Osteoblast (primary cell): ENCODE data around the gene GFI1. TPM values are rescaled to one million over a fixed set of nuclear protein-coding genes. Genes with fewer than 3 reads are reported as not detected.
"Not testable (repeated sequence)": the region's sequence is repeated elsewhere in the genome, so short reads cannot be mapped to it uniquely, and the experiment has no call there.

Experiments
- DNase-seq: peaks from one replicate; pipeline ENCODE4 v3.0.0; 2011; ENCODE audit warnings: low spot score, mixed read lengths; ENCODE audit not compliant: insufficient read length; ENCODE audit errors: missing footprints
- H2AFZ ChIP-seq: 2 replicates; pipeline ENCODE4 v1.6.0; 2011; ENCODE audit warnings: mild to moderate bottlenecking, low read length
- H3K27ac ChIP-seq: 2 replicates; pipeline ENCODE4 v1.5.1; 2011; ENCODE audit warnings: mild to moderate bottlenecking, low read depth, low read length, moderate library complexity
- H3K27me3 ChIP-seq: 2 replicates; pipeline ENCODE4 v1.6.0; 2012; ENCODE audit warnings: mild to moderate bottlenecking, control low read depth, inconsistent platforms, low read length, moderate library complexity; ENCODE audit not compliant: insufficient read depth
- H3K36me3 ChIP-seq: 2 replicates; pipeline ENCODE4 v1.5.1; 2011; ENCODE audit warnings: mild to moderate bottlenecking, low read length, control low read depth, moderate library complexity; ENCODE audit not compliant: insufficient read depth
- H3K4me1 ChIP-seq: 2 replicates; pipeline ENCODE4 v1.5.1; 2011; ENCODE audit warnings: mild to moderate bottlenecking, low read length, control low read depth, moderate library complexity; ENCODE audit not compliant: insufficient read depth
- H3K4me2 ChIP-seq: 2 replicates; pipeline ENCODE4 v1.6.0; 2011; ENCODE audit warnings: mild to moderate bottlenecking, low read length; ENCODE audit not compliant: insufficient read depth
- H3K4me3 ChIP-seq: fragments of 200-600 bp; sonication (generic); 3 replicates; pipeline ENCODE4 v1.5.1; 2012; ENCODE audit warnings: mild to moderate bottlenecking, low read length, inconsistent platforms; ENCODE audit not compliant: insufficient read depth
- H3K79me2 ChIP-seq: 2 replicates; pipeline ENCODE4 v1.6.0; 2012; ENCODE audit warnings: mild to moderate bottlenecking, low read length, control low read depth, inconsistent platforms; ENCODE audit not compliant: insufficient read depth
- H3K9me3 ChIP-seq: 2 replicates; pipeline ENCODE4 v1.5.1; 2011; ENCODE audit warnings: low read depth, low read length, control low read depth
- H4K20me1 ChIP-seq: 2 replicates; pipeline ENCODE4 v1.6.0; 2012; ENCODE audit warnings: mild to moderate bottlenecking, low read length, control low read depth; ENCODE audit not compliant: insufficient read depth
- total RNA-seq: library from RNA; depleted of rRNA; stranded (reverse); fragments of >200 nt; gene quantifications from 2 replicates; pipeline ENCODE4 v1.2.3, GENCODE V29; 2012
- TF ChIP-seq, protein P1 (sequence below): IDR thresholded peaks from 2 replicates; pipeline ENCODE4 v1.5.1; 2011; ENCODE audit warnings: mild to moderate bottlenecking, low read depth, low read length, moderate library complexity; ENCODE audit errors: extremely low read depth

The GFI1 gene
- total RNA-seq, 1 donor, result not detected

DNA sequence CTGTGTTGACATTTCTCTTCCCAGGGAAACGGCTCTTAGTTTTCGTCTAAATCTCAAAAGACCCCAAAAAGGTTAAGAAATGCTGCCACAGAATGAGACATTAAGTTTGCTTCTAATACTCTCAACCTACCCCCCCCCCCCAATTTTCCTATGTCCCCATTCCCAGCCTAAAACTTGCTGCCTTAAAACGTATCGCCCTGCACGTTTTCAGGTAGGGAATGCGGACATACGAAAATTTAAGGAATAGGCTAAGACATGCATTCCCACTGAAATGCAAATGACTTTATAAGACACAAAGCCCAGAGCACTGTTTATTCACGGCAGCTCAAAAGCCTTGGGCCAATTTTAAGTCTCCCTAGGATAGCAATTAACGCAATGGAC lies 45.4 kb downstream of the GFI1 start:
- no peak for DNase-seq
- Histone ChIP-seq H3K4me2 (no peak overlapping the region), H2AFZ (no peak overlapping the region), H3K27ac (no peak overlapping the region), H3K9me3 (no peaks in the 10 kb centered on the region), H4K20me1 (no peaks in the 10 kb centered on the region), H3K4me3 (no peak overlapping the region), H3K4me1 (no peaks in the 10 kb centered on the region), H3K36me3 (no peaks in the 10 kb centered on the region), H3K27me3 (no peaks in the 10 kb centered on the region), H3K79me2 (no peaks in the 10 kb centered on the region)
- TF ChIP-seq, protein P1, sequence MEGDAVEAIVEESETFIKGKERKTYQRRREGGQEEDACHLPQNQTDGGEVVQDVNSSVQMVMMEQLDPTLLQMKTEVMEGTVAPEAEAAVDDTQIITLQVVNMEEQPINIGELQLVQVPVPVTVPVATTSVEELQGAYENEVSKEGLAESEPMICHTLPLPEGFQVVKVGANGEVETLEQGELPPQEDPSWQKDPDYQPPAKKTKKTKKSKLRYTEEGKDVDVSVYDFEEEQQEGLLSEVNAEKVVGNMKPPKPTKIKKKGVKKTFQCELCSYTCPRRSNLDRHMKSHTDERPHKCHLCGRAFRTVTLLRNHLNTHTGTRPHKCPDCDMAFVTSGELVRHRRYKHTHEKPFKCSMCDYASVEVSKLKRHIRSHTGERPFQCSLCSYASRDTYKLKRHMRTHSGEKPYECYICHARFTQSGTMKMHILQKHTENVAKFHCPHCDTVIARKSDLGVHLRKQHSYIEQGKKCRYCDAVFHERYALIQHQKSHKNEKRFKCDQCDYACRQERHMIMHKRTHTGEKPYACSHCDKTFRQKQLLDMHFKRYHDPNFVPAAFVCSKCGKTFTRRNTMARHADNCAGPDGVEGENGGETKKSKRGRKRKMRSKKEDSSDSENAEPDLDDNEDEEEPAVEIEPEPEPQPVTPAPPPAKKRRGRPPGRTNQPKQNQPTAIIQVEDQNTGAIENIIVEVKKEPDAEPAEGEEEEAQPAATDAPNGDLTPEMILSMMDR, result no peak

DNA sequence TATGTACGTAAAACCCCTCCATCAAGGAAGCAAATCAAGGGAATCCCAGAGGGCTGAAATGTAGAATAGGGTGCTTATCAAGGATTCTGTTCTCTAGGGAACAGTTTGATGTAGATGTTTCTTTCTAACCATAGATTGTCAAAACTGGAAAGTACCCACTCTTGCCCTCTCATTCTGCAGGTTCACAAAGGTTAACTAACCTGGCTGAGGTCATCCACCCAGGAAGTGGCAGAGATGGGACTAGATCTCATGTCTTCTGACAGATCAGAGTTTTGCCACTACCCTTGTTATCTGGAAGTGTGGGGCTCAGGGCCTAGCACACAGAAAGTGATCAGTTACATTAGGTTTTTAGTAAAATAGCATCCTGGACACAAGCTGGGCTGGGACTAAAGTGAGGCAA lies 47.4 kb downstream of the GFI1 start:
- Histone ChIP-seq H3K4me2 (no peak overlapping the region), H3K4me3 (no peak overlapping the region), H4K20me1 (no peaks in the 10 kb centered on the region), H3K79me2 (no peaks in the 10 kb centered on the region), H3K36me3 (no peaks in the 10 kb centered on the region), H3K27me3 (no peaks in the 10 kb centered on the region), H2AFZ (no peak overlapping the region), H3K27ac (no peak overlapping the region), H3K9me3 (no peaks in the 10 kb centered on the region), H3K4me1 (no peaks in the 10 kb centered on the region)
- TF ChIP-seq, protein P1, result no peak
- DNase-seq, result no peak

DNA sequence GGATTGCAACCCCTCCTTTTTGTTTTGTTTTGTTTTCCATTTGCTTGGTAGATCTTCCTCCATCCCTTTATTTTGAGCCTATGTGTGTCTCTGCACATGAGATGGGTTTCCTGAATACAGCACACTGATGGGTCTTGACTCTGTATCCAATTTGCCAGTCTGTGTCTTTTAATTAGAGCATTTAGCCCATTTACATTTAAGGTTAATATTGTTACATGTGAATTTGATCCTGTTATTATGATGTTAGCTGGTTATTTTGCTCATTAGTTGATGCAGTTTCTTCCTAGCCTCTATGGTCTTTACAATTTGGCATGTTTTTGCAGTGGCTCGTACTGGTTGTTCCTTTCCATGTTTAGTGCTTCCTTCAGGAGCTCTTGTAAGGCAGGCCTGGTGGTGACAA lies 52.2 kb downstream of the GFI1 start:
- not testable (repeated sequence) for H3K4me2 ChIP-seq, H3K4me3 ChIP-seq, H3K79me2 ChIP-seq, H4K20me1 ChIP-seq, H3K36me3 ChIP-seq, H3K27me3 ChIP-seq, H3K9me3 ChIP-seq, H2AFZ ChIP-seq, H3K27ac ChIP-seq, H3K4me1 ChIP-seq, DNase-seq

DNA sequence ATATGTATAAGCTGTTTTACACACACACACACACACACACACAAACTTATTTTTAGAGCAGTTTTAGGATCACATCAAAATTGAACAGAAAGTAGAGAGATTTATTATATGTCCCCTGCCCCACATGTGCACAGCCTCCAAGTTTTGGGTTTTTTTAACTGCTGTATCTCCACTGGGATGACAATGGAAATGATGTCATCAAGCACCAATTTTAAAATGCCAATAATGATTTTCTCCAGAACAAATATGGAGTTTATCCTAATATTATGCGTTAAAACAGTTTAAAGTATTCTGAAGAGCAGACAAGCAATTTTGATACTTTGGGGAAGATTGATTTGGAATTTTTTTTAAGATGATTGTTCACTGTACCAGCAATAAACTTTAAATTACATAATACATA lies 56.7 kb downstream of the GFI1 start:
- Histone ChIP-seq H3K4me1 (no peaks in the 10 kb centered on the region), H3K4me3 (no peak overlapping the region), H3K27ac (no peak overlapping the region), H3K27me3 (no peaks in the 10 kb centered on the region), H2AFZ (no peak overlapping the region), H4K20me1 (no peaks in the 10 kb centered on the region), H3K4me2 (no peak overlapping the region), H3K36me3 (no peaks in the 10 kb centered on the region), H3K79me2 (no peaks in the 10 kb centered on the region), H3K9me3 (no peaks in the 10 kb centered on the region)
- TF ChIP-seq, protein P1, result no peak
- no peak for DNase-seq

DNA sequence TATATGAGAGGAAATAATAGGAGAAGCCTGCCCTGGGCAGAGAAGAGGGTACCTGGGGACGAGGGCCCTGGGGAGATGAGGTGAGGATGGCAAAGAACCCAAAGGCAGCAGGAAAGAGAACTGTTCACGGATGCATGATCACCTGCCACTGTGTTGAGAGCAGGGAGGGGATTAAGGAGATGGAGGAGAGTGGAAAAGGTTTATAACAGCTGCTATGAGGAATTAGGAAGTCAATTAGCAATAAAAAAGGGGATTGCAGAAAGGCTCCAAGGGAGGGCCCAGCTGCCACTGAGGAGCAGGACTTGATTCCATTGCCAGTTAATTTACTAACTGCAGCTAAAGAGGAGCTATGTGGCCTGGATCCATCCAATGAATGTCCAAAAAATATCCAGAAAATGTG lies 61.1 kb downstream of the GFI1 start:
- Histone ChIP-seq H3K4me2 (no peak overlapping the region), H4K20me1 (no peaks in the 10 kb centered on the region), H2AFZ (no peak overlapping the region), H3K27ac (no peak overlapping the region), H3K36me3 (no peaks in the 10 kb centered on the region), H3K79me2 (no peaks in the 10 kb centered on the region), H3K4me3 (no peak overlapping the region), H3K9me3 (no peaks in the 10 kb centered on the region), H3K27me3 (no peaks in the 10 kb centered on the region), H3K4me1 (no peaks in the 10 kb centered on the region)
- TF ChIP-seq, protein P1, result no peak
- no peak for DNase-seq
